Endothelial cell of umbilical vein (primary cell): Measurements from ENCODE around the gene RGS17. TPM values are rescaled to one million over a fixed set of nuclear protein-coding genes. Genes with fewer than 3 reads are reported as not detected.

Source experiments
- BruUV-seq: library from RNA; stranded (reverse); fragments of 400-500 nt; replicated peaks from 2 replicates; lab custom pipeline; 2021; lab: Mats Ljungman, UMichigan
- CTCF ChIA-PET: fragments of 300-600, 350-600 bp; sonication (Branson Sonifier 250); formaldehyde crosslinking; loops from one replicate; lab custom pipeline; 2021; ENCODE audit warnings: antibody characterized with exemption, inconsistent platforms; lab: Charles Lee
- POLR2A ChIA-PET: fragments of 300-600, 350-600 bp; sonication (Branson Sonifier 250); formaldehyde crosslinking; loops from one replicate; lab custom pipeline; 2021; ENCODE audit warnings: antibody characterized with exemption, inconsistent platforms; lab: Charles Lee
- DNase-seq: peaks from one replicate; pipeline ENCODE4 v3.0.0-alpha.2; 2011; ENCODE audit warnings: low read depth, low spot score
- FAIRE-seq: peaks from 2 replicates; lab custom pipeline; 2011; peaks lifted over from hg19 to GRCh38; lab: Jason Lieb, UNC
- H2AFZ ChIP-seq: 2 replicates; pipeline ENCODE4 v1.6.0; 2012; ENCODE audit warnings: low read depth, low read length, control low read depth, inconsistent platforms
- H3K27ac ChIP-seq: 2 replicates; pipeline ENCODE4 v1.5.1; 2011; ENCODE audit warnings: low read depth, mild to moderate bottlenecking, control low read depth, low read length, moderate library complexity; ENCODE audit not compliant: insufficient read depth
- H3K27me3 ChIP-seq, 2 experiments: 2 replicates each; pipeline versions ENCODE4 v1.6.0 to v1.6.1; 2011; ENCODE audit warnings: low read length in 2 of 2, mixed read lengths in 1 of 2; ENCODE audit not compliant: control insufficient read depth in 2 of 2, insufficient read depth in 2 of 2
- H3K36me3 ChIP-seq, 2 experiments: 2 replicates in 1 of 2; 3 replicates in 1 of 2; pipeline ENCODE4 v1.5.1; 2011; ENCODE audit warnings: low read length in 2 of 2, mild to moderate bottlenecking in 1 of 2, moderate library complexity in 1 of 2; ENCODE audit not compliant: control insufficient read depth in 2 of 2, insufficient read depth in 2 of 2; ENCODE audit errors: extremely low read depth in 1 of 2
- H3K4me1 ChIP-seq: 3 replicates; pipeline ENCODE4 v1.5.1; 2011; ENCODE audit warnings: mild to moderate bottlenecking, low read length; ENCODE audit not compliant: control insufficient read depth, insufficient read depth; ENCODE audit errors: extremely low read depth
- H3K4me2 ChIP-seq: 2 replicates; pipeline ENCODE4 v1.6.1; 2011; ENCODE audit warnings: low read length, control low read depth, mixed read lengths; ENCODE audit not compliant: insufficient read depth
- H3K4me3 ChIP-seq, 3 experiments: fragments of 200-600 bp in 1 of 3; sonication (generic), shearing (Covaris generic) in 1 of 3; replicated peaks in 1 of 3; 2 replicates each; pipeline ENCODE4 v1.5.1; 2011 to 2016; ENCODE audit warnings: control low read depth in 3 of 3, low read length in 3 of 3, mild to moderate bottlenecking in 2 of 3, inconsistent platforms in 1 of 3, low read depth in 1 of 3, moderate library complexity in 1 of 3; ENCODE audit not compliant: insufficient read depth in 1 of 3
- H3K79me2 ChIP-seq: 2 replicates; pipeline ENCODE4 v1.6.0; 2012; ENCODE audit warnings: low read length, inconsistent platforms; ENCODE audit not compliant: control insufficient read depth, insufficient read depth
- H3K9ac ChIP-seq: replicated peaks from 2 replicates; pipeline ENCODE3; 2011; ENCODE audit warnings: low read length, control low read depth; ENCODE audit not compliant: insufficient read depth; ENCODE audit errors: extremely low read depth
- H3K9me1 ChIP-seq: replicated peaks from 3 replicates; pipeline ENCODE4 v1.6.0; 2011; ENCODE audit warnings: mild to moderate bottlenecking, low read length; ENCODE audit not compliant: control insufficient read depth, insufficient read depth; ENCODE audit errors: extremely low read depth
- H3K9me3 ChIP-seq: replicated peaks from 2 replicates; pipeline ENCODE4 v1.5.1; 2012; ENCODE audit warnings: low read length, inconsistent platforms; ENCODE audit not compliant: control insufficient read depth, insufficient read depth
- H4K20me1 ChIP-seq: replicated peaks from 2 replicates; pipeline ENCODE3; 2011; ENCODE audit warnings: mild to moderate bottlenecking, low read length; ENCODE audit not compliant: control insufficient read depth, insufficient read depth; ENCODE audit errors: extremely low read depth
- CTCF ChIP-seq, 2 donors: IDR thresholded peaks; 1 replicate in 1 of 2; 2 replicates in 1 of 2; pipeline ENCODE4 v1.5.1; 2011; ENCODE audit warnings: low read length in 2 of 2, mild to moderate bottlenecking in 2 of 2, moderate library complexity in 2 of 2, control low read depth in 1 of 2, inconsistent platforms in 1 of 2, low read depth in 1 of 2; ENCODE audit not compliant: insufficient read depth in 1 of 2; ENCODE audit errors: extremely low read depth in 1 of 2
- EZH2 ChIP-seq: IDR thresholded peaks from 2 replicates; pipeline ENCODE4 v1.6.1; 2012; ENCODE audit warnings: borderline replicate concordance, low read depth, mild to moderate bottlenecking, moderate library complexity, low read length, inconsistent platforms; ENCODE audit not compliant: severe bottlenecking
- FOS ChIP-seq: IDR thresholded peaks from 2 replicates; pipeline ENCODE4 v1.6.1; 2011; ENCODE audit warnings: mild to moderate bottlenecking, low read length, moderate library complexity, borderline replicate concordance; ENCODE audit not compliant: insufficient read depth
- GATA2 ChIP-seq: IDR thresholded peaks from 2 replicates; pipeline ENCODE4 v1.7.0; 2011; ENCODE audit warnings: low read depth, mild to moderate bottlenecking, moderate library complexity, mixed read lengths, low read length; ENCODE audit not compliant: insufficient read length, insufficient read depth
- JUN ChIP-seq: IDR thresholded peaks from 2 replicates; pipeline ENCODE4 v1.6.1; 2011; ENCODE audit warnings: borderline replicate concordance, low read depth; ENCODE audit not compliant: insufficient read length, insufficient read depth
- MAX ChIP-seq: IDR thresholded peaks from 2 replicates; pipeline ENCODE4 v1.6.1; 2011; ENCODE audit not compliant: insufficient read depth, insufficient read length
- MYC ChIP-seq: IDR thresholded peaks from one replicate; pipeline ENCODE4 v1.6.1; 2011; ENCODE audit warnings: mild to moderate bottlenecking, low read depth, low read length
- POLR2A ChIP-seq: IDR thresholded peaks from 2 replicates; pipeline ENCODE4 v1.6.1; 2012; ENCODE audit warnings: low read depth, mild to moderate bottlenecking, control low read depth, low read length
- POLR2AphosphoS5 ChIP-seq: IDR thresholded peaks from 2 replicates; pipeline ENCODE4 v1.6.1; 2012; ENCODE audit warnings: low read depth, mild to moderate bottlenecking, control low read depth, low read length, moderate library complexity; ENCODE audit not compliant: insufficient read depth
- dilution Hi-C: fragments of 300-500 bp; cut with MboI; formaldehyde crosslinking; loops from one replicate; pipeline ENCODE4 v1.15.0; 2019; ENCODE audit warnings: low sequenced_read_pairs; ENCODE audit not compliant: extremely low pct_ligation_motif_present
- intact Hi-C: fragments of 100-400 bp; cut with micrococcal nuclease; formaldehyde crosslinking; loops from one replicate; pipeline ENCODE4 v1.10.0; 2022
- polyA plus RNA-seq, 4 experiments: library from polyadenylated mRNA; depleted of rRNA in 3 of 4; stranded (reverse) in 3 of 4; unstranded in 1 of 4; fragments of >200 nt; gene quantifications; 2 replicates each; pipeline versions ENCODE4 v1.2.1 to v1.2.3, GENCODE V29; 2011 to 2012; ENCODE audit warnings: missing spikeins in 1 of 4
- total RNA-seq: library from RNA; stranded (reverse); gene quantifications from 2 replicates; pipeline ENCODE4 v1.2.3, GENCODE V29; 2021

RGS17 gene
- total and polyA plus RNA-seq, 2 donors (not counting 3 experiments of a cell fraction or from before 2014, with no cell fraction given): 0.40 to 1.1 TPM

- Histone ChIP-seq H3K4me1 (no peaks in the 10 kb centered on the region), H3K36me3 (no peaks in the 10 kb centered on the region), H3K9me3 (no peaks in the 10 kb centered on the region), H3K79me2 (no peaks in the 10 kb centered on the region), H3K27ac (no peak overlapping the region), H3K9ac (no peak overlapping the region), H3K27me3 (no peaks in the 10 kb centered on the region), H3K9me1 (no peaks in the 10 kb centered on the region), H3K4me2 (no peak overlapping the region), H4K20me1 (no peaks in the 10 kb centered on the region), H3K4me3 (no peak overlapping the region), H2AFZ (no peak overlapping the region)
- no peak for DNase-seq
- TF ChIP-seq GATA2 (no peak), JUN (no peak), MYC (no peak), FOS (no peak), MAX (no peak), EZH2 (no peak), POLR2A (no peak), POLR2AphosphoS5 (no peak), CTCF (IDR thresholded peaks at IDR 0.05; ENCODE audit: extremely low read depth in 1 of 2, insufficient read depth in 1 of 2, low read depth in 1 of 2, low read length in 2 of 2) (no peak)
- dilution Hi-C loops (no loop called here), intact Hi-C loops (no loop called here)
- ChIA-PET CTCF (no interaction called here), POLR2A (no interaction called here)
- no TSS peak for BruUV-seq
- FAIRE-seq: no peak
These were observed 54.7 kb downstream of the RGS17 start for GRCh38 chr6:153076431-153076830.
